ENCODE measurements around the gene CCDC174.
A peak's percentile ranks its signal among the peaks of the same experiment; 100 is the strongest.

The CCDC174 gene

GRCh38 chr3:14680716-14681115 lies 29.2 kb downstream of the CCDC174 start:
- DNase-seq (ENCODE audit: low read depth) = no peak
- H3K4me3 ChIP-seq (ENCODE audit: low read depth, low read length) = no peak overlapping the region
- TF ChIP-seq MYC (IDR thresholded peaks at IDR 0.05; ENCODE audit: low read depth, low read length) (no peak), MAX (IDR thresholded peaks at IDR 0.05; ENCODE audit: low read depth, low read length) (no peak), POLR2A (IDR thresholded peaks at IDR 0.05; ENCODE audit: extremely low read depth, insufficient read length) (no peak), CTCF (IDR thresholded peaks at IDR 0.05; ENCODE audit: low read depth, low read length) (no peak)

- TF ChIP-seq POLR2A (IDR thresholded peaks at IDR 0.05; ENCODE audit: extremely low read depth, insufficient read length) (no peak), CTCF (IDR thresholded peaks at IDR 0.05; ENCODE audit: low read depth, low read length) (no peak), MYC (IDR thresholded peaks at IDR 0.05; ENCODE audit: low read depth, low read length) (no peak), MAX (IDR thresholded peaks at IDR 0.05; ENCODE audit: low read depth, low read length) (no peak)
- no peak overlapping the region for H3K4me3 ChIP-seq (ENCODE audit: low read depth, low read length)
- no peak for DNase-seq (ENCODE audit: low read depth)
Measured at GRCh38 chr3:14684447-14684846, 32.9 kb downstream of the CCDC174 start.

DNA sequence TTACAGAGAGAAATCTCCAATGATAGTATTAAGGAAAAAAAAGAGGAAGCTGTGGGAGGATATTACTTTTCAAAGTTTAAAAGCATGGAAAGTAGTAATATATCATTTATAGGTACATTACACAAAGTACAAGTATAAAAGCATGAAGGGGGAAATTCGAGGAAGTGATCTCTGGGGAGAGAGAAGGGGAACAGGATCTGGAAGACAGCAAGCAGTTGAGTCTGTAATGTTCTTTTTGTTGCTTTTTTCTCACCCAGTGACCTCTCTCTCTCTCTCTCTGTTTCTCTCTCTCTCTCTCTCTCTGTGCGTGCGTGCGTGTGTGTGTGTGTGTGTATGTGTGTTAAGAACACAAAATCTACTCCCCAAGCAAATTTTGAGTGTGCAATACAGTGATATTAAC lies 33.6 kb downstream of the CCDC174 start:
- H3K4me3 ChIP-seq (ENCODE audit: low read depth, low read length) = no peak overlapping the region
- TF ChIP-seq MAX (IDR thresholded peaks at IDR 0.05; ENCODE audit: low read depth, low read length) (no peak), CTCF (IDR thresholded peaks at IDR 0.05; ENCODE audit: low read depth, low read length) (no peak), MYC (IDR thresholded peaks at IDR 0.05; ENCODE audit: low read depth, low read length) (no peak), POLR2A (IDR thresholded peaks at IDR 0.05; ENCODE audit: extremely low read depth, insufficient read length) (no peak)
- DNase-seq (ENCODE audit: low read depth) = peak; percentile 26

DNA sequence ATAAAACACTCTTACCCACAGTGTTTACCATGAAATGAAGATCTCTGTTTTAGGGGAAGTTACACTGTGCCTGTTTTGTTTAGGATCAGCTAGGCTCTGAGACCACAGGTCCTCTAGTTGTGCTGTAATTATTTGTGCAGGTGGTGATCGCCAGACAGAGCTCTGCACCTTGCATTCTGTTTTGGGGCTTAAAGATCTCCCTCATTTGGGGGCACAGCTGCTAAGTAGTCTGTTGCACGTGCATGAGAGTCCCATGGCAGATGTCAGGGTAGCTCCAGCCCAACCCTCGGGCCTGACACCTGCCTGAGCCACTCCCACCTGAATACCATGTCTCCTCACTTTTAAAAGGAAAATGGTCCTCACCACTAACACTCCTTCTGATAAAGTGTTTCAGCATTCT lies 35.8 kb downstream of the CCDC174 start:
- no peak overlapping the region for H3K4me3 ChIP-seq (ENCODE audit: low read depth, low read length)
- DNase-seq (ENCODE audit: low read depth) = no peak
- TF ChIP-seq POLR2A (IDR thresholded peaks at IDR 0.05; ENCODE audit: extremely low read depth, insufficient read length) (no peak), CTCF (IDR thresholded peaks at IDR 0.05; ENCODE audit: low read depth, low read length) (no peak), MAX (IDR thresholded peaks at IDR 0.05; ENCODE audit: low read depth, low read length) (no peak), MYC (IDR thresholded peaks at IDR 0.05; ENCODE audit: low read depth, low read length) (no peak)

DNA sequence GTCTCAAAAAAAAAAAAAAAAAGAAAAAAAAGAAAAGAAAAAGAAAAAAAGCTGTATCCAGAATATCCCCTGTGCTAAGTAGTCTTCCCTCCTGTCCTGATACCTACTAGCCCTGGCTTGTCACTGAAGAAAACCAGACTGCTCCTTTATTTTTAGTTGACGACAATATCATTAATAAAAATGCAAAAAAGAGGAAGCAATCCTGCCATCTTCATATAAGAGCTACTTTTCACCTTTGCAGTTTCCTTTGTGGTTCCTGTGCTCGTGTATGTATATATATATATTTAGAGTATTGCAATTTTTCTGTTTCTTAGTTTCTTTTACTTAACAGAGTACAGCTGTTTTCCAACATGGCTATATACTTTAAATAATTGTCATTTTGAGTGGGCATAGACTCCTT lies 37.0 kb downstream of the CCDC174 start:
- DNase-seq (ENCODE audit: low read depth) = no peak
- no peak overlapping the region for H3K4me3 ChIP-seq (ENCODE audit: low read depth, low read length)
- TF ChIP-seq MAX (IDR thresholded peaks at IDR 0.05; ENCODE audit: low read depth, low read length) (no peak), CTCF (IDR thresholded peaks at IDR 0.05; ENCODE audit: low read depth, low read length) (no peak), POLR2A (IDR thresholded peaks at IDR 0.05; ENCODE audit: extremely low read depth, insufficient read length) (no peak), MYC (IDR thresholded peaks at IDR 0.05; ENCODE audit: low read depth, low read length) (no peak)
